ENCODE measurements around the gene UFD1.

DNA sequence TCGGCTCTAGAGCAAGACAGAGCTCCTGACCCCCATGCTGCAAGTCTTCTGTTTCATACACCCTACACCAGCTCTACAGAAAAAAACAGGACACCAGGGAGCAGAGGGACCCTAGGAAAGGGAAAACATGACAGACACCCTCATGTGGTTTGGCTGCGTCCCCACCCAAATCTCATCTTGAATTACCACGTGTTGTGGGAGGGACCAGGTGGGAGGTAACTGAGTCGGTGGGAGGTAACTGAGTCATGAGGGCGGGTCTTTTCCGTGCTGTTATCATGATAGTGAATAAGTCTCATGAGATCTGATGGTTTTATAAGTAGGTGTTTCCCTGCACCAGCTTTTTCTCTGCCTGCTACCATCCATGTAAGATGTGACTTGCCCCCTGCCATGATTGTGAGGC, 24.8 kb downstream of the UFD1 start:
- TF ChIP-seq, protein P1, sequence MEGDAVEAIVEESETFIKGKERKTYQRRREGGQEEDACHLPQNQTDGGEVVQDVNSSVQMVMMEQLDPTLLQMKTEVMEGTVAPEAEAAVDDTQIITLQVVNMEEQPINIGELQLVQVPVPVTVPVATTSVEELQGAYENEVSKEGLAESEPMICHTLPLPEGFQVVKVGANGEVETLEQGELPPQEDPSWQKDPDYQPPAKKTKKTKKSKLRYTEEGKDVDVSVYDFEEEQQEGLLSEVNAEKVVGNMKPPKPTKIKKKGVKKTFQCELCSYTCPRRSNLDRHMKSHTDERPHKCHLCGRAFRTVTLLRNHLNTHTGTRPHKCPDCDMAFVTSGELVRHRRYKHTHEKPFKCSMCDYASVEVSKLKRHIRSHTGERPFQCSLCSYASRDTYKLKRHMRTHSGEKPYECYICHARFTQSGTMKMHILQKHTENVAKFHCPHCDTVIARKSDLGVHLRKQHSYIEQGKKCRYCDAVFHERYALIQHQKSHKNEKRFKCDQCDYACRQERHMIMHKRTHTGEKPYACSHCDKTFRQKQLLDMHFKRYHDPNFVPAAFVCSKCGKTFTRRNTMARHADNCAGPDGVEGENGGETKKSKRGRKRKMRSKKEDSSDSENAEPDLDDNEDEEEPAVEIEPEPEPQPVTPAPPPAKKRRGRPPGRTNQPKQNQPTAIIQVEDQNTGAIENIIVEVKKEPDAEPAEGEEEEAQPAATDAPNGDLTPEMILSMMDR (CRISPR knock-in tag; IDR thresholded peaks at IDR 0.05): no peak
- no peak for TF ChIP-seq NR3C1 (CRISPR knock-in tag; IDR thresholded peaks at IDR 0.05)
- no peak for TF ChIP-seq MYC (CRISPR knock-in tag; IDR thresholded peaks at IDR 0.05; ENCODE audit: borderline replicate concordance)
- no peak for TF ChIP-seq EZH2 (conservative IDR thresholded peaks at IDR 0.05; ENCODE audit: low read depth, low read length)
- TF ChIP-seq BRCA1 (CRISPR knock-in tag; IDR thresholded peaks at IDR 0.05): no peak
- no peak for TF ChIP-seq SRSF1 (optimal IDR thresholded peaks at IDR 0.05; ENCODE audit: low read depth, low read length)
- no peak for TF ChIP-seq ZC3H4 (CRISPR knock-in tag; IDR thresholded peaks at IDR 0.05; ENCODE audit: borderline replicate concordance)
- no peak for TF ChIP-seq KLF15 (CRISPR knock-in tag; IDR thresholded peaks at IDR 0.05; ENCODE audit: borderline replicate concordance)
- no peak for TF ChIP-seq CREM (IDR thresholded peaks at IDR 0.05)
- TF ChIP-seq CREM (CRISPR knock-in tag; IDR thresholded peaks at IDR 0.05): no peak
- TF ChIP-seq GABPA (IDR thresholded peaks at IDR 0.05; ENCODE audit: low read depth, low read length): no peak
- TF ChIP-seq GABPA (CRISPR knock-in tag; IDR thresholded peaks at IDR 0.05; ENCODE audit: low read depth): no peak
- no peak for TF ChIP-seq YY1 (IDR thresholded peaks at IDR 0.05; ENCODE audit: insufficient read depth, insufficient replicate concordance, low read depth, low read length)
- no peak for TF ChIP-seq ZNF883 (CRISPR knock-in tag; IDR thresholded peaks at IDR 0.05; ENCODE audit: not compliant biosample characterization)
- TF ChIP-seq POGZ (CRISPR knock-in tag; IDR thresholded peaks at IDR 0.05): no peak

Measured in HepG2 (cell line).